NCI-H82 treated with DMSO at 0.1 percent for 48 hours (cell line): ENCODE results near the gene KCNQ2.
"Not testable (repeated sequence)": the region's sequence is repeated elsewhere in the genome, so short reads cannot be mapped to it uniquely, and the experiment has no call there.

ENCODE experiments used
- DNase-seq: peaks from one replicate; lab custom pipeline; 2025; ENCODE audit not compliant: unreplicated experiment; lab: John Stamatoyannopoulos, UW

Gene KCNQ2

GRCh38 chr20:63471981-63472831, at the start of gene KCNQ2:
Gene KCNQ2, minus strand, starts transcription at chr20:63472655. Its CDS starts 192 bp downstream, at chr20:63472463.
- DNase-seq: no peak

GRCh38 chr20:63521602-63522001, 49.1 kb upstream of the KCNQ2 start:
- DNase-seq: no peak

DNA sequence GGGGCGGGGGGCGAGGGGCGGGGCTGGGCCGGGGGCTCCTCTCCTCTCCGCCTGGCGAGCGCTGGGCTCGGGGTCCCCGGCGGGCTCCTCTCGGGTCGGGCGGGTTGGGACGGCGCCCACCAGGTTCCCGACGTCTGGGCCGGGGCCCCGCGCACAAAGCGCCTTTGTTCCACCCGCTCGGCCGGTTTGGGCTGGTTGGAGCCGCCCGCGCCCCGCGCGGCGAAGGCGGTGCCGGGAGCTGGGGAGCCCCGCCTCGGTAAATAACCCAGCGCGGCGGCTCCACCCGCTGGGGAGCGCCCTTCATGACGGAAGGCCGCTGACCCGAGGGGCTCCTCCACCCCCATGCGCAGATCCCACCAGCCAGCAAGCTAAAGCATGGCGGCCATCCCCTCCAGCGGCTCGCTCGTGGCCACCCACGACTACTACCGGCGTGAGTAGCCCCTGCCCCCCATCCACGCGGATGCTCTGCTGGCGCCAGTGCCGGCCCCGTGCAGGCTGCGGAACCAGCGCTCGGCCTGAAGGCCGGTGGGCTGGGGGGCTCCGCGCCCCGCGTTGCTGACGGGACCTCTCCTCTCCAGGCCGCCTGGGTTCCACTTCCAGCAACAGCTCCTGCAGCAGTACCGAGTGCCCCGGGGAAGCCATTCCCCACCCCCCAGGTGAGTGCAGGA, 48.6 kb upstream of the KCNQ2 start:
- no peak for DNase-seq

- peak; percentile 23 for DNase-seq
Observed at GRCh38 chr20:63520504-63520933, 48.1 kb upstream of the KCNQ2 start, which contains the start of gene PPDPF. Gene PPDPF, plus strand, starts transcription at chr20:63520765. Its CDS starts 544 bp downstream, at chr20:63521309.

GRCh38 chr20:63519668-63520503, 47.4 kb upstream of the KCNQ2 start:
- DNase-seq: no peak

- DNase-seq: no peak
Observed at GRCh38 chr20:63518946-63519667, 46.7 kb upstream of the KCNQ2 start.

GRCh38 chr20:63518351-63518861, 46.0 kb upstream of the KCNQ2 start:
- no peak for DNase-seq

DNA sequence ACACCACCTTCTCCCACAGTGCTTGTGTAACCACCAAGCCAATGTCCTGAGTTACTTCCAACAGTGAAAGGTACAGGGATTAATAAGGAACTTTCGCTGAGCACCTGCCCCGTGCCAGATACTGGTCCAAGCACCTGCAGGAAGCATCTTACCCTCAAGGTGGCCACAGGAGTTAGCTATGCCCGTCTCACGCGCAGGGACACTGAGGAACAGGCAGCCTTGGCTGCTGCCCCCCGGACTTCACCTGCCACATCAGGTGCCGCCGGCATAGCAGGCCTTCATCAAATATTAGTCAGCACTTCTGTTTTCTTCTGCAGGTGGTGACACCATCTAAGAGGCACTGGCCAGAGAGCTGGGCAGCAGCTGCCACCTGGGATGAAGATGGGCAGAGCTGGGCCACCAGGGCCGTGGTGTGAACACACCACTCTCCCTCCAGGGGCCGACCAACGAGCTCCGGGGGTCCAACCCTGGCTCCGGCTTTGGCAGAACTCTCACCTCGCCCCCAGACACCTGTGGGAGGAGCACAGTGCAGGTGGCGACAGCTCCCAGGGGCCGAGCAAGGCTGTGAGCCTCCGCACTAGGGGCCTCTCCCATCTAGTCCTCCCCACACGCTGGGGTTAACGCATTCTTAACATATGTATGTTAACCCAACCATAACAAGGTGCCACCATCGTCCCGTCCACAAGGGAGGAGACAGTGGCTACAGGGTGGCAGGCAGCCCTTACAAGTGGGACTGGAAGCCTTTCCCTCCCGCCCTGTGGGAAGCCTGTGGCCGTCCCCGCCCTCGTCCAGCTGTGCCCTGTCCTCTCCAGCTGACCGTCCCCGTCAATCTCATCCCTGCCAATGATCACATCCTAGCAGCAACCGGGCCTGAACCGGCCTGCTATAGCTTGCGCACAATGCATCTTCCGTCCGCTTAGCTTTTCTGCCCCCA, 45.2 kb upstream of the KCNQ2 start:
- no peak for DNase-seq

DNA sequence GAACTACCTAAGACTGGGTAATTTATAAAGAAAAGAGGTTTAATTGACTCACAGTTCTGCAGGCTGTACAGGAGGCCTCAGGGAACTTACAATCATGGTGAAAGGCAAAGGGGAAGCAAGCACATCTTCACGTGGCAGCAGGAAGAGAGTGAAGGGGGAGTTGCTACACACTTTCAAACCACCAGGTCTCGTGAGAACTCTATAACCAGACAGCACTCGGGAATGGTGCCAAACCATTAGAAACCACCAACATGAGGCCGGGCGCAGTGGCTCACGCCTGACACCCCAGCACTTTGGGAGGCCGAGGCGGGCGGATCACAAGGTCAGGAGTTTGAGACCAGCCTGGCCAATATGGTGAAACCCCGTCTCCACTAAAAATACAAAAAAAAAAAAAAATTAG, 42.1 kb upstream of the KCNQ2 start:
- not testable (repeated sequence) for DNase-seq

DNA sequence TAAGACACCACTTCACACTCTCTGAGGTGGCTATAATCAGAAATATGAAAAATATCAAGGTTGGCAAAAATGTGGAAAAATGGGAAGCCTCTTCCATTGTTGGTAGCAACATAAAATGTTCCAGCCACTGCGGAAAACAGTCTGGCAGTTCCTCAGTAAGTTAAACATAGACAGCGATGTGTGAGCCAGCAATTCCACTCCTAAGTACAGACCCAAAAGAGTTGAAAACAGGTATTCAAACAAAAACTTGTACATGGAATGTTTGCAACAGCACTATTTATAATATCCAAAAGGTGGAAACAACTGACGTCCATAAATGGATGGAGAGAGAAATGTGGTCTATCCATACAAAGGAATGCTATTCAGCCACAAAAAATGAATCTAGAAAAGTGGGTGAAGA, 40.8 kb upstream of the KCNQ2 start:
- DNase-seq: no peak

DNA sequence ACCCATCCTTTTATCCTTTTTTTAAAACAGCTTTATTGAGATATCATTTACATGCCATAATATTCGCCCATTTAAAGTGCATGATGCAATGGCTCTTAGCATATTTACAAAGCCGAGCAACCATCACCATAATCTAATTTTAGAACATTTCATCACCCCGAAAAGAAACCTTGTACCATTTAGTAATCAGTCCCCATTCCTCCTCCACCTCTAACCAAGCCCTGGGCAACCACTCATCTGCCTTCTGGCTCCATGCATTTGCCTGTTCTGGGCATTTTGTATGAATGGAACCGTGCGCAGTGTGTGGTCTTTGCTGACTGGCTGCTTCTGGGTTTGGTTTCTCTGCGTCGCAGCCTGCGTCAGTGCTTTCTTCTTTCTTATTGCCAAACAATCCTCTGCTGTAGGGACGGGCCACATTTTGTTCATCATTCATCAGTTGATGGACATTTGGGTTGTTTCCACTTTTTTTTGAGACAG, 36.7 kb upstream of the KCNQ2 start:
- DNase-seq: no peak

DNA sequence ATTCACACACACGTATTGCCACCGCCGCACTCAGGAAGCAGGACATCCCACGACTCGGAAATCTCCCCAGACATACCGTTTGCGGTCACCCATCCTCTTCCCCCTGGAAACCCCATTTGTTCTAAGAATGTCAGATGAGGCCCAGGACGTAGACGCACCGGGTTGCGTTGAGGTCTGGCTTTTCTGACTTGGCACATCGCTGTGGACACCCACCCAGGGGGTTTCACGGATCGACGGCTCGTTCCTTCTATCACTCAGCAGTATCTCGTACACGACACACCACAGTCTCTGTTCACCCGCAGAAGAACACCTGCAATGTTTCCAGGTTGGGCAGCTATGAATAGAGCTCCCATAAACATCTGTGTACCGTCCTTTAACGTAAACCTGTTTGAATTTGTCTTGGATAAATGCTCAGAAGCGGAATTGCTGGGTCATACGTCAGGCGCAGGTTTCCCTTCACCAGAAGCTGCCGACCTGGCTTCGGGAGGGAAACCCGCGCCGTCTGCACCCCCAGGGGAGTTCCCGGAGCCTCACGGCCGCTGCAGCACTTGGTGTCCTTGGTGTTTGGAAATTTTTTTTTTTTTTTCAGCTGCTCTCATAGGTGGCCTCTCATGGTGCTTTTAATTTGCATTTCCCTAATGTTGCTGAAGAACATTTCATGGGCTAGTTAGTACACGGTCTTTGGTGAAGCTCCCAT, 35.8 kb upstream of the KCNQ2 start:
- no peak for DNase-seq

DNA sequence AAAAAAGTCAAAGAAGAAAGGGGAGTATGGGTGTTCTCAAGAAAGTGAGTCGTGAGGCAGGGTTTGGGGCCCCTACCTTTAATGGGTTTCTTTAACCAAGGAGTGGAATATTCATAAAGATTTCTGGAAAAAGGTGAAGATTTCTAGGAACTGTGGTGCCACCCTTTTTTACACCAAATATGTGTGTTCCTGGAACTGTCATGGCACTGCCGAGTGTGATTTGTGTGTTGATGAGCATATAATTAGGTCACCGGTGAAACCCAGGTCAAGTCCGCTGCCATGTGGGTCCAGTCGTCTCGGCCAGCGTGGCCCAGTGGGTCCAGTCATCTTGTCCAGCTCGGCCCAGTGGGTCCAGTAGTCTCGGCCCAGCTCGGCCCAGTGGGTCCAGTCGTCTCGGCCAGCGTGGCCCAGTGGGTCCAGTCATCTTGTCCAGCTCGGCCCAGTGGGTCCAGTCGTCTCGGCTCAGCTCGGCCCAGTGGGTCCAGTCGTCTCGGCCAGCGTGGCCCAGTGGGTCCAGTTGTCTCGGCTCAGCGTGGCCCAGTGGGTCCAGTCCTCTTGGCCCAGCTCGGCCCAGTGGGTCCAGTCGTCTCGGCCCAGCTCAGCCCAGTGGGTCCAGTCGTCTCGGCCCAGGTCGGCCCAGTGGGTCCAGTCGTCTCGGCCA, 34.8 kb upstream of the KCNQ2 start:
- DNase-seq: no peak

GRCh38 chr20:63505723-63506122, 33.3 kb upstream of the KCNQ2 start:
- no peak for DNase-seq

- DNase-seq: no peak
Observed at GRCh38 chr20:63505281-63505680, 32.8 kb upstream of the KCNQ2 start.

DNA sequence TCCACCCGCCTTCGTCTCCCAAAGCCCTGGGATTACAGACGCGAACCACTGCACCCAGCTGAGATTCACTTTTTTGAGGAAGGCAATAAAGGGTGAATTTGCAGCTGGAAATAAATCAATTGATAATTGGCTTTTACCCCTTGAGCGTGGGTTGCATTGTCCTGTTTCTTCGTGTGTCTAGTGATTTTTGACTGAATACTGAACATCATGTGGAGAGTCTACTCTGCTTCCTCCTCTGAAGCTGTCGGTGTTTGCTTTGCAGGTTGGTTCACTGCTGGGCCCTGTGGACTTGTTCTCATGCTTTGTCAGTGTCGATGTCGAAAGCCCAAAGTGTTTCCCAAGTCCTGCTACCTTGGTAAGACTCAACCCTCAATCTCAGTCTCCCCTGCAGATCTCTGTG, 32.2 kb upstream of the KCNQ2 start:
- DNase-seq: no peak

GRCh38 chr20:63503524-63503923, 31.1 kb upstream of the KCNQ2 start:
- no peak for DNase-seq

- DNase-seq: no peak
Observed at GRCh38 chr20:63502671-63503172, 30.3 kb upstream of the KCNQ2 start.
